GM19043 (cell line): ENCODE results near the gene OR10A2.
"Not testable (repeated sequence)": the region's sequence is repeated elsewhere in the genome, so short reads cannot be mapped to it uniquely, and the experiment has no call there.

Source experiments
- ATAC-seq: cut with Tn5 transposase; IDR thresholded peaks from one replicate; pipeline ENCODE4 v1.9.1; 2021; ENCODE audit warnings: low read depth; ENCODE audit not compliant: unreplicated experiment

OR10A2 gene, protein sequence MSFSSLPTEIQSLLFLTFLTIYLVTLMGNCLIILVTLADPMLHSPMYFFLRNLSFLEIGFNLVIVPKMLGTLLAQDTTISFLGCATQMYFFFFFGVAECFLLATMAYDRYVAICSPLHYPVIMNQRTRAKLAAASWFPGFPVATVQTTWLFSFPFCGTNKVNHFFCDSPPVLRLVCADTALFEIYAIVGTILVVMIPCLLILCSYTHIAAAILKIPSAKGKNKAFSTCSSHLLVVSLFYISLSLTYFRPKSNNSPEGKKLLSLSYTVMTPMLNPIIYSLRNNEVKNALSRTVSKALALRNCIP

DNA sequence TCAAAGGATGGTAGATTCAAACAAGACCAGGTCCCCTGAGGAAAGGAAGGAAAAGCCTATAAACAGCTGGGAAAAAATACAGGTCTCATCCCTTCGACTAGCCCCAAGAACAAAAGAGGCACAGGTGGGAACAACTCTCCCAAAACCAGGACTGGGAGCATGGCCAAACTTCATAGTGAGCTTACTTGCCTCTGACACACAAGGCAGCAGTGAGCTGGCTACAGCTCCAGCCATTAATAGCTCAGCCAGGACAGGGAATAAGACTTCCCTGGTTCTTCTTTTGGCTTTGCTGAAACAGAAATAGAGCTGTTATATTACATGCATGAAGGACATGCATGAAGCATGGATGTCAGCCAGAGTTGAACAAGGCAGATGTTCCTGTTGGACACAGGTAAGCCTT lies at the start of gene OR10A2:
TSS of gene OR10A2 (plus strand) at position 97 of the 400 bp plus-strand sequence. CDS start 6,698 bp downstream, outside the sequence.
- ATAC-seq, result no peak

- no peak for ATAC-seq
These were observed 49.2 kb upstream of the OR10A2 start for GRCh38 chr11:6813656-6814055.

- ATAC-seq, result no peak
These were observed 45.2 kb upstream of the OR10A2 start for GRCh38 chr11:6817694-6818093.

GRCh38 chr11:6818967-6819366 lies 43.9 kb upstream of the OR10A2 start:
- no peak for ATAC-seq

- ATAC-seq, result no peak
These were observed 38.6 kb upstream of the OR10A2 start for GRCh38 chr11:6824136-6824823.

- ATAC-seq, result no peak
These were observed 37.6 kb upstream of the OR10A2 start for GRCh38 chr11:6825231-6825744.

- no peak for ATAC-seq
These were observed 34.8 kb upstream of the OR10A2 start for GRCh38 chr11:6828103-6828502.

DNA sequence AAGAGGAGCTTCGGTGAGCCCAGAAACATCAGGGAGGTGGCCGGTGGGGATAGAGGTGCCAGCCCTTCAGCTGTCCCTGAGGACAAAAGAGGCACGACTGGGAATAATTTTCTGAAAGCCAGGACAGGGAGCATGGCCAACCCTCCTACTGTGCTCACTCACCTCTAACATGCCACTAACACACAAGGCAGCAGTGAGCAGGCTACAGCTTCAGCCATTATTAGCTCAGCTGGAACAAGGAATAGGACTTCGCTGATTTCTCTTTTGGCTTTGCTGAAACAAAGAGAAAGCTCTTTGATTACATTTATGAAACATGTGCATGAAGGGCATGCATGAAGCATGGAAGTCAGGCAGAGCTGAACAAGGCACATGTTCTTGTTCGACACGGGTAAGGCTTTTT lies 29.5 kb upstream of the OR10A2 start:
- no peak for ATAC-seq

DNA sequence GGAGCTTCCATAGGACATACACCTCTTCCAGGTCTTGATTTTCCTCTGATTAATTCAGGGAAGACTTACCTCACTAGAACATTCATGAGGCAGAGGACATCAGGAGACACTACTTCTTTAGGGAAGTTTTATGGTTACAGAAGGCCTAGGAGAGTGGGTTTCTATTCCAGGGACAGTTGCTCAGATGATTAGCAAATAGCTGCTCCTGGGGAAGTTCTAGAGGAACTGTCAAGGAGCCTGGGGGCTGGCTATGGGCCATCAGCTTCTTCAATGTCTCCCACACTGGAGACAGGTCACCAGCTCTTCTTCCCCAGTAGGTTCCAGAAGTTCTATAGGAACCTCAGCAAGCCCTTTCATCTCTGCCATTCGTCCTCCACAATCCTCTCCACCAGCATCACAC lies 28.8 kb upstream of the OR10A2 start:
- ATAC-seq, result no peak

DNA sequence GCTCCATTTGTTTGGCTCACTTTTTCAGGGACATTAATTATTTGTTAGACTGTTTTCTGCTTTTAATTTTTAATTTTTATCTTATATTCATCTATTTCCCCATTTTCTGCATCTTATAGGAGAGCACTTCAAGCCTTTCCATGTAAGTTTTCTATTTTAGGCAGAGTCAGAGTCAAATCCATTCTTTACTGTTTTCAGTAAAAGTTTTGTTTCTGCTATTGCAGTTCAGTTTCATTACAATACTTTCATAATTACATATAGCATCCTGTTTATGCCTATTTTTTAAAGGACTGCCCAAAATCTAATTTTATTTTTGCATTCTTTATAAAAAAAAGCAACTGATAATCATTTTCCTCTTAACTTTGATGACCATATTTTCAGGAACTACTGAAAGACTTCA lies 21.2 kb upstream of the OR10A2 start:
- no peak for ATAC-seq

DNA sequence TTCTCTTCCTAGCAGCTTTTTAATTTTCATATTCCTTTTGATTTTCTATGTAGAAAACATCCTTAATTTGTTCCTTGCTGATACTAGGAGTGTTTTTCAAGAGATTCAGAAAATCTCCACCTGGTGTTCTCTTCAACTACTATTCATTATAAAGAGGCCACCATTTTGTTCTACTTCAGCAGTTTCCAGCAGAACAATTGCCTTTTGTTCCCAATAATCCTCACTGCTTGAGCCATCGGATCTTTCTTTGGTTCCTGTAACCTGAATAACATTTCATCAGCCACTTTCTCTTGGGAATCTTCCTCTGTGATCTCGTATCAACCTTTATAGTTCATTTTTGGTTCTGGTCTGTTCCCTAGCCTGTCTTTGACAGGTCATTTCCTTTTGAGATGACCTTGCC lies 19.2 kb upstream of the OR10A2 start:
- no peak for ATAC-seq

GRCh38 chr11:6844356-6844755 lies 18.5 kb upstream of the OR10A2 start:
- ATAC-seq, result no peak

GRCh38 chr11:6845383-6845782 lies 17.5 kb upstream of the OR10A2 start, which contains the start of gene OR10A5:
OR10A5 (plus strand) TSS chr11:6845683; CDS start chr11:6845683, 0 bp downstream.
- ATAC-seq, result no peak

- no peak for ATAC-seq
These were observed 12.3 kb upstream of the OR10A2 start for GRCh38 chr11:6850526-6850925.

DNA sequence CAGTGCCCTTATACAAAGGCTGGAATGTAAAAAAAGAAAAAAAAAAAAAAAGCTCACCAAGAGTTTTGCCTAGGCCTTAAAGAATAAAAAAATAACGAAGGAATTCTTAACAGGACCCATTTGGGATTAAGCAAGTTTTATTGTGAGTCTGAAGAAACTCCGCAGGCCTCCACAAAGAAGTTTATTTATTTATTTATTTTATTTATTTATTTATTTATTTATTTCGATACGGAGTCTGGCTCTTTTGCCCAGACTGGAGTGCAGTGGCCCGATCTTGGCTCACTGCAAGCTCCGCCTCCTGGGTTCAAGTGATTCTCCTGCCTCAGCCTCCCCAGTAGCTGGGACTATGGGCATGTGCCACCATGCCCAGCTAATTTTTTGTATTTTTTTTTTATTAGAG lies 8.1 kb upstream of the OR10A2 start:
- ATAC-seq, result not testable (repeated sequence)

DNA sequence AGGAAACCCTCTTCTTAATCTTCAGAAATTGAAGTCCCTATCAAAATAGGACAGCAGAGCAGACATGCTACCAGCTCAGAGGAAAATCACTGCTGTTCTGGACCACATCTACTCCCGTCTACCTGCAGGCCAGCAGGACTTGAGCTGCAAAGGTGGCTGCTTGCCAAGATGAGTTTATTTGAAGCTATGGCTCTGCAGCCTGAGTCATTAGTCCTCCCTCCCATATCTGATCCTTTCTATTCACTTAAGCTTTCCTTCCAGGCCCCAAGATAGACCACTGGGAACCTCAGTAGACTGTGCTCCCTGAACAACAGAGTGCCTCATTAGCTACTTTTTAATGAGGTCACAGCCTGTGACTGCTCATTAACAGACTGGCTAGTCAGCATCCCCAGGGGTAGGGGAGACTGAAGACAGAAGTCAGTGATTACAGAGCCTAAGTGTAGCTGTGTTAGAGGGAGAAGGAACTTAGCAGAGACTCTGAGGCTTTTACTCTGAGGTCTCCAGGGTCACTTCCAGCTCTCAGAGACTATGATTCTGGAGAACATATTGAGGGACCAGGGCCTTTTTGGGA lies 6.8 kb upstream of the OR10A2 start:
- no peak for ATAC-seq

- ATAC-seq, result no peak
These were observed 6.0 kb upstream of the OR10A2 start for GRCh38 chr11:6856871-6857270.

- ATAC-seq, result no peak
These were observed 1.6 kb downstream of the OR10A2 start for GRCh38 chr11:6864438-6864837.

GRCh38 chr11:6871278-6871677 lies 8.4 kb downstream of the OR10A2 start:
- no peak for ATAC-seq

DNA sequence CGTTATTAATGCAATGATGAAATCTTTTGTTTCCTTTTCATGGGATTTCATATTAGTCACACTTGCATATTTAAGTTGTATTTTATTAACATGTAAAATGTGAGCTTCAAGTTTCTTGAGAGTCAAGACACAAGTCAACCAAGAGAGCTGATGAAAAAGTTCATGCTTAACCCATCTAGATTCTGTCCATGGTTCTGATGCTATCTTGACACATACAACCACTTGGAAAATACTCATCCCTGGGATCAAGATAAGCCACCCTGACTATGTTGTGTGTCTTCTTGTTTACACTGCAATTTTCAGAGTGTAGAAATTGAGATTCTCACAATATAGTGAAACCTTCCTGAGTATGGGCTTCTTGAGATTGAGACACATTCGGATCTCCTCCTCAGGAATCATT lies 12.9 kb downstream of the OR10A2 start:
- no peak for ATAC-seq

- no peak for ATAC-seq
These were observed 13.5 kb downstream of the OR10A2 start, which contains the start of gene OR10A4 for GRCh38 chr11:6876325-6876724. OR10A4 (plus strand) TSS chr11:6876625; CDS start chr11:6876648, 23 bp downstream.
